Measurements from ENCODE around the gene PRKAG1.

DNA sequence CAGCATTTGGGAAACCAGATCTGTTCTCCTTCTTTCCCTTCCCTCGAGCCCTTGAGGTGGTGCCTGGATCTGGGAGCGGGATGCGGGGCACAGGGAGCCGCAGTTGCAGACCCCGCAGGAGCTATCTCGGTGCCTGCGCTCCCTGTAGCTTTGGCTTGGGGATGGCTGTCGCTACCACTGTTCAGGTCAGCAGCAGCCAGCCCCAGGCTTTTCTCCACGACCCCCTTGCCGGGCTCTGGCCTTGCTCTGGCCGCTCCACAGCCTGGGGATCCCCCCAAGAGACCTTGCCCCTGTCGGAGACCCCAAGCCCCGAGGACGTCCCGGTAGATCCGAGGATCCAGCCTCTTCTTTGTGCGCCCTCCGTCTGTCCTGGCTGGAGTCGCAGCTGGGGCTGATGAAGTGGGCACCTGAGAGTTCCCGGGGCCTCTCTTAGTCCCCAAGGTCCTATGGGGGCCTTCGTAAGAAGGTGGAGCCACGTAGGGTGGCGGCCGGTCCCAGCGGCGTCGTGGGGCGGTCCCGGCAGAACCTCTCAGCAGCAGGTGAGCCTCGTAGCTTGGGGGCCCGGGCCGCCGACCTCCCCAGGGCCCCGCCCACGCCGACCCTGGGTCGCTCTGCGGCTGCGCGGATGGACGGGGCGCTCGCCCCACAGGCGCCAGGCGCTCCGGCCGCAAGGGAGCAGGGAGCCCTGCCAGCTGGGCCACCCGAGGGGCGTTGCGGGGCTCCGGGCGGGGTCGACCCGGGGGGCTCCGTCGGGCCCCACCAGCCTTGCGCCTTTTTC lies 20.7 kb downstream of the PRKAG1 start:
- TF ChIP-seq, protein P1, sequence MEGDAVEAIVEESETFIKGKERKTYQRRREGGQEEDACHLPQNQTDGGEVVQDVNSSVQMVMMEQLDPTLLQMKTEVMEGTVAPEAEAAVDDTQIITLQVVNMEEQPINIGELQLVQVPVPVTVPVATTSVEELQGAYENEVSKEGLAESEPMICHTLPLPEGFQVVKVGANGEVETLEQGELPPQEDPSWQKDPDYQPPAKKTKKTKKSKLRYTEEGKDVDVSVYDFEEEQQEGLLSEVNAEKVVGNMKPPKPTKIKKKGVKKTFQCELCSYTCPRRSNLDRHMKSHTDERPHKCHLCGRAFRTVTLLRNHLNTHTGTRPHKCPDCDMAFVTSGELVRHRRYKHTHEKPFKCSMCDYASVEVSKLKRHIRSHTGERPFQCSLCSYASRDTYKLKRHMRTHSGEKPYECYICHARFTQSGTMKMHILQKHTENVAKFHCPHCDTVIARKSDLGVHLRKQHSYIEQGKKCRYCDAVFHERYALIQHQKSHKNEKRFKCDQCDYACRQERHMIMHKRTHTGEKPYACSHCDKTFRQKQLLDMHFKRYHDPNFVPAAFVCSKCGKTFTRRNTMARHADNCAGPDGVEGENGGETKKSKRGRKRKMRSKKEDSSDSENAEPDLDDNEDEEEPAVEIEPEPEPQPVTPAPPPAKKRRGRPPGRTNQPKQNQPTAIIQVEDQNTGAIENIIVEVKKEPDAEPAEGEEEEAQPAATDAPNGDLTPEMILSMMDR (IDR thresholded peaks at IDR 0.05): no peak
- TF ChIP-seq EP300 (IDR thresholded peaks at IDR 0.05): no peak
